Panc1 (cell line): Measurements from ENCODE around the gene RGS14. TPM values are rescaled to one million over a fixed set of nuclear protein-coding genes. Genes with fewer than 3 reads are reported as not detected.

ENCODE experiments used
- ATAC-seq: fragments of 200-7000 bp; cut with Tn5 transposase; 2 replicates; pipeline ENCODE4 v1.9.1; 2020; ENCODE audit warnings: mild to moderate bottlenecking, moderate library complexity
- BruUV-seq: library from RNA; stranded (reverse); fragments of 400-500 nt; replicated peaks from 2 replicates; lab custom pipeline; 2021; lab: Mats Ljungman, UMichigan
- CTCF ChIA-PET: fragments of 300-600 bp; sonication (Branson Sonifier 250); formaldehyde crosslinking; loops from one replicate; lab custom pipeline; 2022; ENCODE audit warnings: antibody characterized with exemption; lab: Charles Lee
- POLR2A ChIA-PET: fragments of 300-600 bp; sonication (Branson Sonifier 250); formaldehyde crosslinking; loops from one replicate; lab custom pipeline; 2022; ENCODE audit warnings: antibody characterized with exemption; lab: Charles Lee
- DNase-seq: peaks from one replicate; pipeline ENCODE4 v3.0.0-alpha.2; 2010; ENCODE audit warnings: low read depth, low spot score
- H3K27ac ChIP-seq: 2 replicates; pipeline ENCODE4 v1.5.1; 2011; ENCODE audit warnings: mild to moderate bottlenecking, low read length, inconsistent platforms
- H3K27me3 ChIP-seq: fragments of 200-500 bp; sonication (Bioruptor generic); 2 replicates; pipeline ENCODE4 v1.6.0; 2014; ENCODE audit warnings: low read length, inconsistent platforms; ENCODE audit not compliant: control insufficient read depth, insufficient read depth
- H3K36me3 ChIP-seq: fragments of 200-500 bp; sonication (Bioruptor generic); 2 replicates; pipeline ENCODE4 v1.5.1; 2014; ENCODE audit warnings: inconsistent platforms, mild to moderate bottlenecking, low read length, moderate library complexity; ENCODE audit not compliant: control insufficient read depth, insufficient read depth
- H3K4me1 ChIP-seq: 2 replicates; pipeline ENCODE4 v1.5.1; 2011; ENCODE audit warnings: inconsistent platforms, mild to moderate bottlenecking, low read length, moderate library complexity; ENCODE audit not compliant: control insufficient read depth, insufficient read depth
- H3K4me3 ChIP-seq, 2 experiments: 2 replicates each; pipeline ENCODE4 v1.5.1; 2011 to 2012; ENCODE audit warnings: low read depth in 2 of 2, low read length in 2 of 2, mild to moderate bottlenecking in 2 of 2, inconsistent platforms in 1 of 2, moderate library complexity in 1 of 2
- H3K9me3 ChIP-seq: fragments of 200-500 bp; sonication (Bioruptor generic); 2 replicates; pipeline ENCODE4 v1.5.1; 2014; ENCODE audit warnings: low read depth, mild to moderate bottlenecking, inconsistent platforms, low read length, moderate library complexity; ENCODE audit not compliant: control insufficient read depth, insufficient read depth
- POLR2AphosphoS5 ChIP-seq: IDR thresholded peaks from 2 replicates; pipeline ENCODE4 v1.6.1; 2012; ENCODE audit warnings: mild to moderate bottlenecking, low read depth, low read length, moderate library complexity
- REST ChIP-seq, 2 experiments: IDR thresholded peaks; 2 replicates each; pipeline ENCODE4 v1.6.1; 2011 to 2012; ENCODE audit warnings: low read depth in 2 of 2, control low read depth in 1 of 2, low read length in 1 of 2, mild to moderate bottlenecking in 1 of 2, moderate library complexity in 1 of 2; ENCODE audit not compliant: insufficient read depth in 1 of 2
- SIN3A ChIP-seq: IDR thresholded peaks from 2 replicates; pipeline ENCODE4 v1.6.1; 2012; ENCODE audit warnings: low read depth, mild to moderate bottlenecking, low read length, moderate library complexity, borderline replicate concordance; ENCODE audit not compliant: insufficient read depth
- TCF7L2 ChIP-seq: IDR thresholded peaks from 2 replicates; pipeline ENCODE4 v1.6.1; 2011; ENCODE audit warnings: mild to moderate bottlenecking, low read depth, low read length, inconsistent platforms
- in situ Hi-C: cut with HindIII; loops from 2 replicates; pipeline ENCODE4 v1.10.0; 2016; ENCODE audit warnings: low sequenced_read_pairs, low pct_unique_long_range_greater_than_20kb
- intact Hi-C: fragments of 100-400 bp; cut with micrococcal nuclease; formaldehyde crosslinking; loops from one replicate; pipeline ENCODE4 v1.10.0; 2022; ENCODE audit not compliant: unreplicated experiment
- total RNA-seq: library from RNA; stranded (reverse); gene quantifications from one replicate; pipeline ENCODE4 v1.2.1, GENCODE V29; 2021; ENCODE audit not compliant: unreplicated experiment
- TF ChIP-seq, protein P1 (sequence below): fragments of 450-650 bp; IDR thresholded peaks from 2 replicates; pipeline ENCODE4 v1.5.1; 2017; ENCODE audit warnings: mild to moderate bottlenecking

Gene RGS14
- total RNA-seq, 1 experiment from 2014 or later: 13.5 TPM

DNA sequence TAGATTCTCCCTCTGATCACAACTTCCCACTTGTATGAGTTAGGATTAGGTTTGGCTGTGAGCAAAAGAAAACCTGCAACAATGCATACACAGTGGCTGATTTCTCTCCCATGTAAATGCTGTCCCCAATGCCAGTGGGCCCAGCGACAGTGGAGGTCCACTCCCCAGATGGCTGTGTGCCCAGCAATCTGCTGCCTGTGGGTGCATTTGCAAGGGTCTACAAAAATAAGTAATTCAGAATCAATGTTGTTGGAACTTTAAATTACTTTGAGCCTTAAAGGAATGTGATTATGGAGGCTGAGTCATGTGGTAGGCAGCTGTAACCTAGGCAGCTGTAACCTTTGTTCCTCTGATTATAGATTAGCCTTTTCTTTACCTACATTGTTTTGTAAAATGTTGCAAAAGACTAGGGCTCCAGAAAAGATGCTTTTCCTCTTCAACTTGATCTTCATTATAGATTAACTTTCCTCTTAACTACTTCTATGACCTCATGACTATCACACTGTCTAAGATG is 31.8 kb upstream of the RGS14 start:
- BruUV-seq: TSS peak; percentile 50
- ATAC-seq: peak; percentile 80
- Histone ChIP-seq H3K36me3 (0 out of 2 replicates have a peak, but pooled peaks cover 2% of the 10 kb centered on the region), H3K27ac (peak overlapping the region; percentile 5; the same call in 1 of the 2 replicates), H3K27me3 (no peaks in the 10 kb centered on the region), H3K9me3 (no peaks in the 10 kb centered on the region), H3K4me1 (peaks cover 10% of the 10 kb centered on the region), H3K4me3 (no peak overlapping the region)
- no peak for TF ChIP-seq POLR2AphosphoS5
- TF ChIP-seq SIN3A: no peak
- TF ChIP-seq TCF7L2: no peak
- TF ChIP-seq REST (IDR thresholded peaks at IDR 0.05; ENCODE audit: insufficient read depth in 1 of 2, low read depth in 2 of 2, low read length in 1 of 2): no peak
- TF ChIP-seq, protein P1, sequence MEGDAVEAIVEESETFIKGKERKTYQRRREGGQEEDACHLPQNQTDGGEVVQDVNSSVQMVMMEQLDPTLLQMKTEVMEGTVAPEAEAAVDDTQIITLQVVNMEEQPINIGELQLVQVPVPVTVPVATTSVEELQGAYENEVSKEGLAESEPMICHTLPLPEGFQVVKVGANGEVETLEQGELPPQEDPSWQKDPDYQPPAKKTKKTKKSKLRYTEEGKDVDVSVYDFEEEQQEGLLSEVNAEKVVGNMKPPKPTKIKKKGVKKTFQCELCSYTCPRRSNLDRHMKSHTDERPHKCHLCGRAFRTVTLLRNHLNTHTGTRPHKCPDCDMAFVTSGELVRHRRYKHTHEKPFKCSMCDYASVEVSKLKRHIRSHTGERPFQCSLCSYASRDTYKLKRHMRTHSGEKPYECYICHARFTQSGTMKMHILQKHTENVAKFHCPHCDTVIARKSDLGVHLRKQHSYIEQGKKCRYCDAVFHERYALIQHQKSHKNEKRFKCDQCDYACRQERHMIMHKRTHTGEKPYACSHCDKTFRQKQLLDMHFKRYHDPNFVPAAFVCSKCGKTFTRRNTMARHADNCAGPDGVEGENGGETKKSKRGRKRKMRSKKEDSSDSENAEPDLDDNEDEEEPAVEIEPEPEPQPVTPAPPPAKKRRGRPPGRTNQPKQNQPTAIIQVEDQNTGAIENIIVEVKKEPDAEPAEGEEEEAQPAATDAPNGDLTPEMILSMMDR: no peak
- in situ Hi-C loops: no loop called here
- ChIA-PET POLR2A (no interaction called here), CTCF (interaction anchor here (0.6 kb wide), 2 partner anchors 20 to 128 kb away, joined by 3 to 7 read pairs; no protein-coding TSS in a partner anchor)
- intact Hi-C loops: no loop called here
- DNase-seq: no peak

- no TSS peak for BruUV-seq
- intact Hi-C loops (no loop called here), in situ Hi-C loops (no loop called here)
- H3K9me3 ChIP-seq: no peaks in the 10 kb centered on the region
- ATAC-seq: no peak
- H3K27me3 ChIP-seq: no peaks in the 10 kb centered on the region
- no peak overlapping the region for H3K27ac ChIP-seq
- ChIA-PET CTCF (interaction anchor here (0.6 kb wide), 1 partner anchor 14 kb away, joined by 4 read pairs; no protein-coding TSS in a partner anchor), POLR2A (interaction anchor here (1.1 kb wide), 1 partner anchor 10 kb away, joined by 3 read pairs; no protein-coding TSS in a partner anchor)
- peaks cover 10% of the 10 kb centered on the region for H3K4me1 ChIP-seq
- no peak for DNase-seq
- 0 out of 2 replicates have a peak, but pooled peaks cover 2% of the 10 kb centered on the region for H3K36me3 ChIP-seq
- H3K4me3 ChIP-seq: no peak overlapping the region
- TF ChIP-seq, protein P1: no peak
- no peak for TF ChIP-seq POLR2AphosphoS5
- no peak for TF ChIP-seq REST (IDR thresholded peaks at IDR 0.05; ENCODE audit: insufficient read depth in 1 of 2, low read depth in 2 of 2, low read length in 1 of 2)
- no peak for TF ChIP-seq SIN3A
- TF ChIP-seq TCF7L2: no peak
Measured at GRCh38 chr5:177327539-177328522, 29.9 kb upstream of the RGS14 start.
